Stimulated activated CD4-positive, alpha-beta T cell treated with anti-CD3 and anti-CD28 coated beads, Interleukin-4, amount 100 ng/mL, for 4 hours (primary cell): ENCODE measurements around the gene TCF20.
A peak's percentile ranks its signal among the peaks of the same experiment; 100 is the strongest.

ENCODE experiments used
- DNase-seq, 2 experiments: peaks; one replicate each; pipeline ENCODE4 v3.0.0-alpha.2; 2020

Gene TCF20

GRCh38 chr22:42270510-42271190 is at the start of gene TCF20:
TSS of gene TCF20 (minus strand) at chr22:42270653. CDS start at chr22:42215305, 55,348 bp downstream.
- peak; percentile 73 to 77 for DNase-seq

- no peak for DNase-seq
Observed at GRCh38 chr22:42319386-42319785, 48.9 kb upstream of the TCF20 start.

- no peak for DNase-seq
Observed at GRCh38 chr22:42318967-42319366, 48.5 kb upstream of the TCF20 start.

GRCh38 chr22:42317691-42318547 is 47.5 kb upstream of the TCF20 start:
- DNase-seq = no peak

GRCh38 chr22:42317008-42317407 is 46.6 kb upstream of the TCF20 start:
- peak; percentile 29 to 37 for DNase-seq

- no peak for DNase-seq
Observed at GRCh38 chr22:42315392-42315756, 44.9 kb upstream of the TCF20 start.

- DNase-seq = no peak
Observed at GRCh38 chr22:42314709-42315391, 44.4 kb upstream of the TCF20 start.

- DNase-seq = peak; percentile 27 to 43
Observed at GRCh38 chr22:42313804-42314581, 43.5 kb upstream of the TCF20 start.

- DNase-seq = no peak
Observed at GRCh38 chr22:42313204-42313603, 42.8 kb upstream of the TCF20 start.

- no peak for DNase-seq
Observed at GRCh38 chr22:42310291-42311015, 40.0 kb upstream of the TCF20 start.

GRCh38 chr22:42309865-42310264 is 39.4 kb upstream of the TCF20 start:
- no peak for DNase-seq

- no peak for DNase-seq
Observed at GRCh38 chr22:42308892-42309468, 38.5 kb upstream of the TCF20 start.

GRCh38 chr22:42307806-42308563 is 37.5 kb upstream of the TCF20 start:
- DNase-seq = no peak

- DNase-seq = no peak
Observed at GRCh38 chr22:42306010-42306409, 35.6 kb upstream of the TCF20 start.

GRCh38 chr22:42304324-42304790 is 33.9 kb upstream of the TCF20 start:
- no peak for DNase-seq

- DNase-seq = no peak
Observed at GRCh38 chr22:42303396-42304323, 33.2 kb upstream of the TCF20 start.

GRCh38 chr22:42301742-42302102 is 31.3 kb upstream of the TCF20 start:
- DNase-seq = no peak

- no peak for DNase-seq
Observed at GRCh38 chr22:42301077-42301741, 30.8 kb upstream of the TCF20 start.
